ENCODE data around the gene DDX55.

DNA sequence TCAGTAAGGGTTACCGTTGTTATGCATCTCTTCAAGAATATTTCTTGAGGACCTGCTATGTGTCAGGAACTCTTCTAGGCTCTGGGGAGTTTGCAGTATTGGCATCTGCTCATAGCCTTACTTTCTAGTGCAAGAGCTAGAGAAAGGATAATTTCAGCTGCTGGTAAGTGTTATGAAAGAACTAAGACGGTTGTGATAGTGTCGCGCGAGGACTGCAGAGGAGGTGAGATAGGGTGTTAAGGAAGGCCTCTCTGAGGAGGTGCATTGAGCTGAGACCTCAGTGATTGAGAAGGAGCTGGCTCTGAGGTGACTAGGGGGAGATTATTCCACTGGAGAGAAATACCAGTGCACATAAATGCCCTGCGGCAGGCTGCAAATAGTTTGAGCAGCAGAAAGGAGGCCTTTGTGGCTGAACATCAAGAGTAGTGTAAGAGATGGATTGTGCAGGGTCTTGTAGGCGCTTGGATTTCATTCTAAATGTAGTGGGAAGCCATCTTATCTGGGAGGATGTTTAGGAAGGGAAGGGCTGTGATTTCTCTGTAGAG lies 824 bp downstream of the DDX55 start:
- TF ChIP-seq, protein P1, sequence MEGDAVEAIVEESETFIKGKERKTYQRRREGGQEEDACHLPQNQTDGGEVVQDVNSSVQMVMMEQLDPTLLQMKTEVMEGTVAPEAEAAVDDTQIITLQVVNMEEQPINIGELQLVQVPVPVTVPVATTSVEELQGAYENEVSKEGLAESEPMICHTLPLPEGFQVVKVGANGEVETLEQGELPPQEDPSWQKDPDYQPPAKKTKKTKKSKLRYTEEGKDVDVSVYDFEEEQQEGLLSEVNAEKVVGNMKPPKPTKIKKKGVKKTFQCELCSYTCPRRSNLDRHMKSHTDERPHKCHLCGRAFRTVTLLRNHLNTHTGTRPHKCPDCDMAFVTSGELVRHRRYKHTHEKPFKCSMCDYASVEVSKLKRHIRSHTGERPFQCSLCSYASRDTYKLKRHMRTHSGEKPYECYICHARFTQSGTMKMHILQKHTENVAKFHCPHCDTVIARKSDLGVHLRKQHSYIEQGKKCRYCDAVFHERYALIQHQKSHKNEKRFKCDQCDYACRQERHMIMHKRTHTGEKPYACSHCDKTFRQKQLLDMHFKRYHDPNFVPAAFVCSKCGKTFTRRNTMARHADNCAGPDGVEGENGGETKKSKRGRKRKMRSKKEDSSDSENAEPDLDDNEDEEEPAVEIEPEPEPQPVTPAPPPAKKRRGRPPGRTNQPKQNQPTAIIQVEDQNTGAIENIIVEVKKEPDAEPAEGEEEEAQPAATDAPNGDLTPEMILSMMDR (conservative IDR thresholded peaks at IDR 0.05; ENCODE audit: low read depth, low read length): no peak
- TF ChIP-seq RFX5 (IDR thresholded peaks at IDR 0.05; ENCODE audit: low read depth, low read length) (no peak), CEBPB (IDR thresholded peaks at IDR 0.05; ENCODE audit: low read depth, low read length) (no peak), POLR2A (IDR thresholded peaks at IDR 0.05; ENCODE audit: low read depth, low read length) (no peak), MAFK (IDR thresholded peaks at IDR 0.05; ENCODE audit: low read depth, low read length) (no peak), NFE2L2 (IDR thresholded peaks at IDR 0.05; ENCODE audit: low read depth, low read length) (no peak), RCOR1 (IDR thresholded peaks at IDR 0.05; ENCODE audit: insufficient replicate concordance, low read length) (no peak), FOS (IDR thresholded peaks at IDR 0.05; ENCODE audit: low read depth, low read length) (no peak), RAD21 (IDR thresholded peaks at IDR 0.05; ENCODE audit: low read length) (no peak), SMC3 (IDR thresholded peaks at IDR 0.05; ENCODE audit: low read depth, low read length) (no peak)
- TF ChIP-seq, protein P2, sequence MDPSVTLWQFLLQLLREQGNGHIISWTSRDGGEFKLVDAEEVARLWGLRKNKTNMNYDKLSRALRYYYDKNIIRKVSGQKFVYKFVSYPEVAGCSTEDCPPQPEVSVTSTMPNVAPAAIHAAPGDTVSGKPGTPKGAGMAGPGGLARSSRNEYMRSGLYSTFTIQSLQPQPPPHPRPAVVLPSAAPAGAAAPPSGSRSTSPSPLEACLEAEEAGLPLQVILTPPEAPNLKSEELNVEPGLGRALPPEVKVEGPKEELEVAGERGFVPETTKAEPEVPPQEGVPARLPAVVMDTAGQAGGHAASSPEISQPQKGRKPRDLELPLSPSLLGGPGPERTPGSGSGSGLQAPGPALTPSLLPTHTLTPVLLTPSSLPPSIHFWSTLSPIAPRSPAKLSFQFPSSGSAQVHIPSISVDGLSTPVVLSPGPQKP (IDR thresholded peaks at IDR 0.05; ENCODE audit: borderline replicate concordance, low read depth, low read length): no peak

Data from IMR-90 (cell line).